Measurements from ENCODE around the gene DUOX2. TPM values are rescaled to one million over a fixed set of nuclear protein-coding genes. Genes with fewer than 3 reads are reported as not detected.

Gene DUOX2
- total RNA-seq, 1 experiment from 2014 or later, result 0.08 TPM

DNA sequence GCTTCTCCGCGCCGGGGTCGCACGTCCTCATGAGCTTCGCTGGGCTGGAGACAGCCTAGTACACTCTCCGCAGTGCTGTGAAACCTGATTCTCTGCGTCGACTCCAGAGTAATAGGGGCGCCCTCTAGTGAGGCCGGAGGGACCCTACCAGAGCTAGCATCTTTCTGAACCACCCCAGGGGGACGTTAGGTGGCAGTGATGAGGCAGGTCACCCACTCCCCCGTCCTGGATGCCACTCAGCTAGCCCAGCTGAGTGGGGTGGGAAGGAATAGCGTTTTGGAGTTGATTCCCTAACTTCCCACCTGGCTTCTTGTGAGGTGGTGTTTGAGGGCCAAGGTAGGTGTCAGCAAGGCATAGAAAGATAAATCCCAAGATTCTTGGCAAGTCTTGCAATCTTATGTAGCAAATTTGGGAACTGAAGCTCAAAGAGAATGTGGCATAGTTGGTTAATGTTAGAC is 4.2 kb upstream of the DUOX2 start:
- Histone ChIP-seq H3K4me1 (ENCODE audit: control insufficient read depth, insufficient read depth, low read length) (peaks cover 7% of the 10 kb centered on the region), H3K9me3 (ENCODE audit: control insufficient read depth, insufficient read depth, low read depth, low read length) (no peaks in the 10 kb centered on the region), H3K27me3 (ENCODE audit: control insufficient read depth, insufficient read depth, low read length) (peaks cover 15% of the 10 kb centered on the region; the same call in 1 of the 2 replicates), H3K36me3 (ENCODE audit: control insufficient read depth, insufficient read depth, low read length) (no peaks in the 10 kb centered on the region), H3K4me3 (ENCODE audit: low read depth in 2 of 2, low read length in 2 of 2) (no peak overlapping the region), H3K27ac (ENCODE audit: low read length) (no peak overlapping the region)
- ATAC-seq (peak; percentile 95), DNase-seq (ENCODE audit: low read depth, low spot score) (peak; percentile 78)
- intact Hi-C loops (cut with micrococcal nuclease; ENCODE audit: unreplicated experiment), result no loop called here
- TF ChIP-seq, protein P1, sequence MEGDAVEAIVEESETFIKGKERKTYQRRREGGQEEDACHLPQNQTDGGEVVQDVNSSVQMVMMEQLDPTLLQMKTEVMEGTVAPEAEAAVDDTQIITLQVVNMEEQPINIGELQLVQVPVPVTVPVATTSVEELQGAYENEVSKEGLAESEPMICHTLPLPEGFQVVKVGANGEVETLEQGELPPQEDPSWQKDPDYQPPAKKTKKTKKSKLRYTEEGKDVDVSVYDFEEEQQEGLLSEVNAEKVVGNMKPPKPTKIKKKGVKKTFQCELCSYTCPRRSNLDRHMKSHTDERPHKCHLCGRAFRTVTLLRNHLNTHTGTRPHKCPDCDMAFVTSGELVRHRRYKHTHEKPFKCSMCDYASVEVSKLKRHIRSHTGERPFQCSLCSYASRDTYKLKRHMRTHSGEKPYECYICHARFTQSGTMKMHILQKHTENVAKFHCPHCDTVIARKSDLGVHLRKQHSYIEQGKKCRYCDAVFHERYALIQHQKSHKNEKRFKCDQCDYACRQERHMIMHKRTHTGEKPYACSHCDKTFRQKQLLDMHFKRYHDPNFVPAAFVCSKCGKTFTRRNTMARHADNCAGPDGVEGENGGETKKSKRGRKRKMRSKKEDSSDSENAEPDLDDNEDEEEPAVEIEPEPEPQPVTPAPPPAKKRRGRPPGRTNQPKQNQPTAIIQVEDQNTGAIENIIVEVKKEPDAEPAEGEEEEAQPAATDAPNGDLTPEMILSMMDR (IDR thresholded peaks at IDR 0.05), result peak; percentile 100
- TF ChIP-seq TCF7L2 (IDR thresholded peaks at IDR 0.05; ENCODE audit: low read depth, low read length), result no peak
- BruUV-seq (replicated peaks), result no TSS peak
- in situ Hi-C loops (cut with HindIII; ENCODE audit: low pct_unique_long_range_greater_than_20kb, low sequenced_read_pairs), result no loop called here
- ChIA-PET CTCF (interaction anchor here (0.6 to 1.6 kb wide), 16 partner anchors 8 to 266 kb away, joined by 3 to 9 read pairs (median 4); no protein-coding TSS in a partner anchor), POLR2A (no interaction called here)

- no peak overlapping the region for H3K4me3 ChIP-seq (ENCODE audit: low read depth in 2 of 2, low read length in 2 of 2)
- H3K27ac ChIP-seq (ENCODE audit: low read length), result no peak overlapping the region
- ChIA-PET CTCF (interaction anchor here (0.6 to 1.6 kb wide), 14 partner anchors 9 to 162 kb away, joined by 3 to 9 read pairs (median 3); no protein-coding TSS in a partner anchor), POLR2A (no interaction called here)
- peaks cover 15% of the 10 kb centered on the region; the same call in 1 of the 2 replicates for H3K27me3 ChIP-seq (ENCODE audit: control insufficient read depth, insufficient read depth, low read length)
- H3K9me3 ChIP-seq (ENCODE audit: control insufficient read depth, insufficient read depth, low read depth, low read length), result no peaks in the 10 kb centered on the region
- in situ Hi-C loops (cut with HindIII; ENCODE audit: low pct_unique_long_range_greater_than_20kb, low sequenced_read_pairs) (no loop called here), intact Hi-C loops (cut with micrococcal nuclease; ENCODE audit: unreplicated experiment) (no loop called here)
- ATAC-seq, result peak; percentile 35
- peaks cover 9% of the 10 kb centered on the region for H3K4me1 ChIP-seq (ENCODE audit: control insufficient read depth, insufficient read depth, low read length)
- DNase-seq (ENCODE audit: low read depth, low spot score), result no peak
- H3K36me3 ChIP-seq (ENCODE audit: control insufficient read depth, insufficient read depth, low read length), result no peaks in the 10 kb centered on the region
- BruUV-seq (replicated peaks), result no TSS peak
- TF ChIP-seq SIN3A (IDR thresholded peaks at IDR 0.05; ENCODE audit: borderline replicate concordance, insufficient read depth, low read depth, low read length) (no peak), TCF7L2 (IDR thresholded peaks at IDR 0.05; ENCODE audit: low read depth, low read length) (no peak), POLR2AphosphoS5 (IDR thresholded peaks at IDR 0.05; ENCODE audit: low read depth, low read length) (no peak)
- TF ChIP-seq, protein P2, sequence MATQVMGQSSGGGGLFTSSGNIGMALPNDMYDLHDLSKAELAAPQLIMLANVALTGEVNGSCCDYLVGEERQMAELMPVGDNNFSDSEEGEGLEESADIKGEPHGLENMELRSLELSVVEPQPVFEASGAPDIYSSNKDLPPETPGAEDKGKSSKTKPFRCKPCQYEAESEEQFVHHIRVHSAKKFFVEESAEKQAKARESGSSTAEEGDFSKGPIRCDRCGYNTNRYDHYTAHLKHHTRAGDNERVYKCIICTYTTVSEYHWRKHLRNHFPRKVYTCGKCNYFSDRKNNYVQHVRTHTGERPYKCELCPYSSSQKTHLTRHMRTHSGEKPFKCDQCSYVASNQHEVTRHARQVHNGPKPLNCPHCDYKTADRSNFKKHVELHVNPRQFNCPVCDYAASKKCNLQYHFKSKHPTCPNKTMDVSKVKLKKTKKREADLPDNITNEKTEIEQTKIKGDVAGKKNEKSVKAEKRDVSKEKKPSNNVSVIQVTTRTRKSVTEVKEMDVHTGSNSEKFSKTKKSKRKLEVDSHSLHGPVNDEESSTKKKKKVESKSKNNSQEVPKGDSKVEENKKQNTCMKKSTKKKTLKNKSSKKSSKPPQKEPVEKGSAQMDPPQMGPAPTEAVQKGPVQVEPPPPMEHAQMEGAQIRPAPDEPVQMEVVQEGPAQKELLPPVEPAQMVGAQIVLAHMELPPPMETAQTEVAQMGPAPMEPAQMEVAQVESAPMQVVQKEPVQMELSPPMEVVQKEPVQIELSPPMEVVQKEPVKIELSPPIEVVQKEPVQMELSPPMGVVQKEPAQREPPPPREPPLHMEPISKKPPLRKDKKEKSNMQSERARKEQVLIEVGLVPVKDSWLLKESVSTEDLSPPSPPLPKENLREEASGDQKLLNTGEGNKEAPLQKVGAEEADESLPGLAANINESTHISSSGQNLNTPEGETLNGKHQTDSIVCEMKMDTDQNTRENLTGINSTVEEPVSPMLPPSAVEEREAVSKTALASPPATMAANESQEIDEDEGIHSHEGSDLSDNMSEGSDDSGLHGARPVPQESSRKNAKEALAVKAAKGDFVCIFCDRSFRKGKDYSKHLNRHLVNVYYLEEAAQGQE (IDR thresholded peaks at IDR 0.05; ENCODE audit: insufficient read depth in 1 of 2, low read depth in 2 of 2, low read length in 1 of 2), result no peak
- TF ChIP-seq, protein P1 (IDR thresholded peaks at IDR 0.05), result no peak
Observed at GRCh38 chr15:45117308-45118130, 3.5 kb upstream of the DUOX2 start.

All from Panc1 (cell line).